Cardiac fibroblast (primary cell): Measurements from ENCODE around the gene IGLL5.

ENCODE experiments used
- DNase-seq, 2 donors: peaks; one replicate each; pipeline versions ENCODE4 v3.0.0 to v3.0.0-alpha.2; 2010; ENCODE audit warnings: low read depth in 2 of 2
- H3K4me3 ChIP-seq, 2 donors: replicated peaks in 1 of 2; 1 replicate in 1 of 2; 2 replicates in 1 of 2; pipeline ENCODE4 v1.5.1; 2011; ENCODE audit warnings: low read depth in 2 of 2, low read length in 2 of 2, mild to moderate bottlenecking in 2 of 2, moderate library complexity in 1 of 2
- TF ChIP-seq, protein P1 (sequence below): IDR thresholded peaks from one replicate; pipeline ENCODE4 v1.5.1; 2011; ENCODE audit warnings: low read depth, mild to moderate bottlenecking, low read length, inconsistent platforms

IGLL5 gene

GRCh38 chr22:22906907-22907550, 19.4 kb downstream of the IGLL5 start:
- no peak overlapping the region for H3K4me3 ChIP-seq
- TF ChIP-seq, protein P1, sequence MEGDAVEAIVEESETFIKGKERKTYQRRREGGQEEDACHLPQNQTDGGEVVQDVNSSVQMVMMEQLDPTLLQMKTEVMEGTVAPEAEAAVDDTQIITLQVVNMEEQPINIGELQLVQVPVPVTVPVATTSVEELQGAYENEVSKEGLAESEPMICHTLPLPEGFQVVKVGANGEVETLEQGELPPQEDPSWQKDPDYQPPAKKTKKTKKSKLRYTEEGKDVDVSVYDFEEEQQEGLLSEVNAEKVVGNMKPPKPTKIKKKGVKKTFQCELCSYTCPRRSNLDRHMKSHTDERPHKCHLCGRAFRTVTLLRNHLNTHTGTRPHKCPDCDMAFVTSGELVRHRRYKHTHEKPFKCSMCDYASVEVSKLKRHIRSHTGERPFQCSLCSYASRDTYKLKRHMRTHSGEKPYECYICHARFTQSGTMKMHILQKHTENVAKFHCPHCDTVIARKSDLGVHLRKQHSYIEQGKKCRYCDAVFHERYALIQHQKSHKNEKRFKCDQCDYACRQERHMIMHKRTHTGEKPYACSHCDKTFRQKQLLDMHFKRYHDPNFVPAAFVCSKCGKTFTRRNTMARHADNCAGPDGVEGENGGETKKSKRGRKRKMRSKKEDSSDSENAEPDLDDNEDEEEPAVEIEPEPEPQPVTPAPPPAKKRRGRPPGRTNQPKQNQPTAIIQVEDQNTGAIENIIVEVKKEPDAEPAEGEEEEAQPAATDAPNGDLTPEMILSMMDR: no peak

GRCh38 chr22:22907551-22908494, 20.2 kb downstream of the IGLL5 start:
- no peak for DNase-seq
- TF ChIP-seq, protein P1: no peak
- H3K4me3 ChIP-seq: no peak overlapping the region

More at GRCh38 chr22:22906907-22907550, 19.4 kb downstream of the IGLL5 start:
- no peak for DNase-seq

- TF ChIP-seq, protein P1: no peak
- no peak for DNase-seq
Observed at GRCh38 chr22:22908495-22908861, 20.9 kb downstream of the IGLL5 start.

GRCh38 chr22:22908941-22909604, 21.5 kb downstream of the IGLL5 start:
- H3K4me3 ChIP-seq: no peak overlapping the region
- DNase-seq: no peak
- TF ChIP-seq, protein P1: no peak

More at GRCh38 chr22:22908495-22908861, 20.9 kb downstream of the IGLL5 start:
- H3K4me3 ChIP-seq: no peak overlapping the region

- TF ChIP-seq, protein P1: no peak
- no peak for DNase-seq
- no peak overlapping the region for H3K4me3 ChIP-seq
Observed at GRCh38 chr22:22909605-22910271, 22.1 kb downstream of the IGLL5 start.
